GM23248 (cell line): Measurements from ENCODE around the gene IQGAP3.

Source experiments
- EZH2 ChIP-seq: fragments of 200-600 bp; sonication (generic); IDR thresholded peaks from 2 replicates; pipeline ENCODE4 v1.6.1; 2018; ENCODE audit warnings: antibody characterized with exemption, mild to moderate bottlenecking; ENCODE audit not compliant: insufficient read depth, poor library complexity, severe bottlenecking
- EZH2phosphoT487 ChIP-seq: fragments of 200-600 bp; sonication (generic); IDR thresholded peaks from 2 replicates; pipeline ENCODE4 v1.6.1; 2018; ENCODE audit warnings: antibody characterized with exemption, moderate library complexity, mild to moderate bottlenecking, low read depth; ENCODE audit not compliant: insufficient read depth

GRCh38 chr1:156555715-156556114 lies 16.6 kb downstream of the IQGAP3 start:
- no peak for TF ChIP-seq EZH2
- no peak for TF ChIP-seq EZH2phosphoT487
